ENCODE measurements around the gene BTBD10.

Gene BTBD10

GRCh38 chr11:13391217-13391616 lies 71.8 kb downstream of the BTBD10 start:
- no peaks in the 10 kb centered on the region for H3K27me3 ChIP-seq
- no peak overlapping the region for H3K4me3 ChIP-seq
- no peaks in the 10 kb centered on the region for H3K4me1 ChIP-seq
- H3K9ac ChIP-seq, result no peak overlapping the region
- peaks cover 49 to 66% (median 59%) of the 10 kb centered on the region in 11 experiments for H3K36me3 ChIP-seq
- no peak for TF ChIP-seq Cebpa-rat (IDR thresholded peaks at IDR 0.05)
- peaks cover 0 to 10% (median 0%) of the 10 kb centered on the region in 11 experiments; a peak in 6 of 22 replicates for H4K20me1 ChIP-seq
- no peak overlapping the region for H3K27ac ChIP-seq
- no peak overlapping the region for H3K4me2 ChIP-seq
- peaks cover 0 to 3% (median 0%) of the 10 kb centered on the region in 11 experiments; a peak in 2 of 22 replicates for H3K9me3 ChIP-seq (replicated peaks in 1 of 11)

- peaks cover 0 to 26% (median 0%) of the 10 kb centered on the region in 11 experiments; a peak in 8 of 22 replicates for H4K20me1 ChIP-seq
- peaks cover 59 to 88% (median 78%) of the 10 kb centered on the region in 11 experiments for H3K36me3 ChIP-seq
- no peak overlapping the region for H3K4me2 ChIP-seq
- H3K27ac ChIP-seq, result no peak overlapping the region
- no peaks in the 10 kb centered on the region for H3K9me3 ChIP-seq (replicated peaks in 1 of 11)
- H3K4me3 ChIP-seq, result no peak overlapping the region
- H3K27me3 ChIP-seq, result no peaks in the 10 kb centered on the region
- no peak overlapping the region for H3K9ac ChIP-seq
- no peaks in the 10 kb centered on the region for H3K4me1 ChIP-seq
- no peak for TF ChIP-seq Cebpa-rat (IDR thresholded peaks at IDR 0.05)
These were observed 74.3 kb downstream of the BTBD10 start for GRCh38 chr11:13388741-13389140.

- H3K36me3 ChIP-seq, result peaks cover 81 to 98% (median 93%) of the 10 kb centered on the region in 11 experiments
- no peak overlapping the region for H3K4me2 ChIP-seq
- no peak overlapping the region for H3K27ac ChIP-seq
- no peak overlapping the region for H3K4me3 ChIP-seq
- TF ChIP-seq Cebpa-rat (IDR thresholded peaks at IDR 0.05), result no peak
- peaks cover 0 to 26% (median 0%) of the 10 kb centered on the region in 11 experiments; a peak in 8 of 22 replicates for H4K20me1 ChIP-seq
- no peak overlapping the region for H3K9ac ChIP-seq
- no peaks in the 10 kb centered on the region for H3K9me3 ChIP-seq (replicated peaks in 1 of 11)
- H3K4me1 ChIP-seq, result no peaks in the 10 kb centered on the region
- H3K27me3 ChIP-seq, result no peaks in the 10 kb centered on the region
These were observed 76.5 kb downstream of the BTBD10 start for GRCh38 chr11:13386567-13386966.

GRCh38 chr11:13384908-13385640 lies 77.9 kb downstream of the BTBD10 start:
- no peaks in the 10 kb centered on the region for H3K4me1 ChIP-seq
- TF ChIP-seq Cebpa-rat (IDR thresholded peaks at IDR 0.05), result no peak
- peaks cover 81 to 98% (median 93%) of the 10 kb centered on the region in 11 experiments for H3K36me3 ChIP-seq
- no peaks in the 10 kb centered on the region for H3K27me3 ChIP-seq
- no peaks in the 10 kb centered on the region for H3K9me3 ChIP-seq (replicated peaks in 1 of 11)
- H3K27ac ChIP-seq, result no peak overlapping the region
- H3K4me3 ChIP-seq, result no peak overlapping the region
- no peak overlapping the region for H3K4me2 ChIP-seq
- peaks cover 0 to 26% (median 0%) of the 10 kb centered on the region in 11 experiments; a peak in 7 of 22 replicates for H4K20me1 ChIP-seq
- no peak overlapping the region for H3K9ac ChIP-seq

- Histone ChIP-seq H3K4me2 (no peak overlapping the region), H3K36me3 (peaks cover 82 to 98% (median 94%) of the 10 kb centered on the region in 11 experiments), H3K27ac (no peak overlapping the region), H4K20me1 (peaks cover 0 to 23% (median 0%) of the 10 kb centered on the region in 11 experiments; a peak in 6 of 22 replicates), H3K9ac (no peak overlapping the region), H3K4me3 (no peak overlapping the region), H3K9me3 (replicated peaks in 1 of 11) (no peaks in the 10 kb centered on the region), H3K27me3 (no peaks in the 10 kb centered on the region), H3K4me1 (no peaks in the 10 kb centered on the region)
- no peak for TF ChIP-seq Cebpa-rat (IDR thresholded peaks at IDR 0.05)
These were observed 80.3 kb downstream of the BTBD10 start for GRCh38 chr11:13382751-13383150.

GRCh38 chr11:13380731-13381130 lies 82.3 kb downstream of the BTBD10 start:
- Histone ChIP-seq H4K20me1 (peaks cover 0 to 38% (median 0%) of the 10 kb centered on the region in 11 experiments; a peak in 6 of 22 replicates), H3K4me1 (no peaks in the 10 kb centered on the region), H3K27ac (0 out of 22 replicates have a peak overlapping the region, but pooled peaks of 1 of the 11 experiments have one; percentile 16), H3K9me3 (replicated peaks in 1 of 11) (no peaks in the 10 kb centered on the region), H3K27me3 (no peaks in the 10 kb centered on the region), H3K4me2 (no peak overlapping the region), H3K4me3 (no peak overlapping the region), H3K36me3 (peaks cover 86 to 98% (median 95%) of the 10 kb centered on the region in 11 experiments), H3K9ac (no peak overlapping the region)
- no peak for TF ChIP-seq Cebpa-rat (IDR thresholded peaks at IDR 0.05)

GRCh38 chr11:13378316-13378715 lies 84.7 kb downstream of the BTBD10 start:
- peaks cover 97 to 100% (median 100%) of the 10 kb centered on the region in 11 experiments for H3K36me3 ChIP-seq
- no peaks in the 10 kb centered on the region for H3K27me3 ChIP-seq
- H3K4me2 ChIP-seq, result no peak overlapping the region
- no peak for TF ChIP-seq Cebpa-rat (IDR thresholded peaks at IDR 0.05)
- peaks cover 0 to 27% (median 0%) of the 10 kb centered on the region in 11 experiments; a peak in 4 of 22 replicates for H4K20me1 ChIP-seq
- no peak overlapping the region for H3K9ac ChIP-seq
- no peaks in the 10 kb centered on the region for H3K9me3 ChIP-seq (replicated peaks in 1 of 11)
- no peaks in the 10 kb centered on the region for H3K4me1 ChIP-seq
- H3K27ac ChIP-seq, result no peak overlapping the region
- no peak overlapping the region for H3K4me3 ChIP-seq

GRCh38 chr11:13376838-13377237 lies 86.2 kb downstream of the BTBD10 start:
- Histone ChIP-seq H3K4me2 (no peak overlapping the region), H3K4me3 (no peak overlapping the region), H4K20me1 (peaks cover 0 to 23% (median 0%) of the 10 kb centered on the region in 11 experiments; a peak in 4 of 22 replicates), H3K9me3 (replicated peaks in 1 of 11) (no peaks in the 10 kb centered on the region), H3K27ac (no peak overlapping the region), H3K36me3 (peaks cover 97 to 100% (median 100%) of the 10 kb centered on the region in 11 experiments), H3K4me1 (no peaks in the 10 kb centered on the region), H3K9ac (no peak overlapping the region), H3K27me3 (no peaks in the 10 kb centered on the region)
- TF ChIP-seq Cebpa-rat (IDR thresholded peaks at IDR 0.05), result no peak

GRCh38 chr11:13376402-13376801 lies 86.6 kb downstream of the BTBD10 start:
- no peaks in the 10 kb centered on the region for H3K4me1 ChIP-seq
- no peak overlapping the region for H3K9ac ChIP-seq
- H3K9me3 ChIP-seq (replicated peaks in 1 of 11), result no peaks in the 10 kb centered on the region
- H3K27ac ChIP-seq, result no peak overlapping the region
- H4K20me1 ChIP-seq, result peaks cover 0 to 19% (median 0%) of the 10 kb centered on the region in 11 experiments; a peak in 4 of 22 replicates
- H3K27me3 ChIP-seq, result no peaks in the 10 kb centered on the region
- H3K36me3 ChIP-seq, result peaks cover 97 to 100% (median 100%) of the 10 kb centered on the region in 11 experiments
- H3K4me2 ChIP-seq, result no peak overlapping the region
- no peak overlapping the region for H3K4me3 ChIP-seq
- TF ChIP-seq Cebpa-rat (IDR thresholded peaks at IDR 0.05), result no peak
